Endodermal cell (in vitro differentiated cells): ENCODE results near the gene DCP1A. TPM values are rescaled to one million over a fixed set of nuclear protein-coding genes. Genes with fewer than 3 reads are reported as not detected.
"Not testable (repeated sequence)": the region's sequence is repeated elsewhere in the genome, so short reads cannot be mapped to it uniquely, and the experiment has no call there.

ENCODE experiments used
- DNase-seq: peaks from one replicate; pipeline ENCODE4 v3.0.0-alpha.2; 2017
- H3K27ac ChIP-seq: 2 replicates; pipeline ENCODE4 v1.5.1; 2013; ENCODE audit warnings: mild to moderate bottlenecking, low read depth, low read length, moderate library complexity
- H3K27me3 ChIP-seq: 2 replicates; pipeline ENCODE4 v1.6.1; 2013; ENCODE audit warnings: mild to moderate bottlenecking, low read length, moderate library complexity; ENCODE audit not compliant: insufficient read depth, control insufficient read depth, poor library complexity, severe bottlenecking
- H3K36me3 ChIP-seq: 2 replicates; pipeline ENCODE4 v1.7.0; 2013; ENCODE audit warnings: mild to moderate bottlenecking, low read length, moderate library complexity; ENCODE audit not compliant: control insufficient read depth, insufficient read depth
- H3K4me1 ChIP-seq: one replicate; pipeline ENCODE4 v1.7.0; 2013; ENCODE audit warnings: low read length; ENCODE audit not compliant: control insufficient read depth, insufficient read depth
- H3K4me3 ChIP-seq: 2 replicates; pipeline ENCODE4 v1.5.1; 2013; ENCODE audit warnings: mild to moderate bottlenecking, low read length, moderate library complexity
- H3K9ac ChIP-seq: 2 replicates; pipeline ENCODE4 v1.6.1; 2013; ENCODE audit warnings: mild to moderate bottlenecking, low read length, moderate library complexity; ENCODE audit not compliant: poor library complexity, severe bottlenecking; ENCODE audit errors: extremely low read depth
- H3K9me3 ChIP-seq: 2 replicates; pipeline ENCODE4 v1.6.1; 2013; ENCODE audit warnings: mild to moderate bottlenecking, low read length, moderate library complexity; ENCODE audit not compliant: control insufficient read depth
- H3K27ac Mint-ChIP-seq: 2 replicates; pipeline ENCODE4 v1.8.0; 2020; ENCODE audit warnings: mixed read lengths
- H3K27me3 Mint-ChIP-seq: 2 replicates; pipeline ENCODE4 v1.8.0; 2021; ENCODE audit warnings: mild to moderate bottlenecking, mixed read lengths; ENCODE audit not compliant: insufficient read depth
- H3K36me3 Mint-ChIP-seq: 2 replicates; pipeline ENCODE4 v1.8.0; 2020; ENCODE audit warnings: low read depth, mixed read lengths
- H3K4me1 Mint-ChIP-seq: 2 replicates; pipeline ENCODE4 v1.8.0; 2020; ENCODE audit warnings: mixed read lengths
- H3K4me3 Mint-ChIP-seq: 2 replicates; pipeline ENCODE4 v1.8.0; 2020; ENCODE audit warnings: mild to moderate bottlenecking, moderate library complexity, mixed read lengths
- H3K9me3 Mint-ChIP-seq: 2 replicates; pipeline ENCODE4 v1.8.0; 2020; ENCODE audit warnings: mild to moderate bottlenecking, mixed read lengths
- CTCF ChIP-seq: fragments of 200-600 bp; sonication (generic); conservative IDR thresholded peaks from 2 replicates; pipeline ENCODE4 v1.5.0; 2021; ENCODE audit warnings: antibody characterized with exemption, mild to moderate bottlenecking
- WGBS, 2 experiments: methylation state at CpG; one replicate each; pipeline versions ENCODE4 v1.1.5 to v1.1.7; 2013; ENCODE audit warnings: missing lambda C conversion rate in 2 of 2, mixed read lengths in 1 of 2; ENCODE audit not compliant: insufficient coverage in 1 of 2, insufficient read length in 1 of 2; 5-methylcytosine and 5-hydroxymethylcytosine counted together
- total RNA-seq, 2 donors: library from RNA; stranded (reverse); fragmentation: NEBNext Ultra II Directional in 1 of 2; extraction: Animal tissue kit (Norgen Biotek cat#: 25700) in 1 of 2; gene quantifications; 2 replicates in 1 of 2; 3 replicates in 1 of 2; pipeline ENCODE4 v1.2.1, GENCODE V29; 2021

DCP1A gene
- total RNA-seq, 2 donors from 2014 or later: 26.8 to 36.3 TPM

- 62 to 74% methylated on average over 6 to 7 of the region's 7 CpGs for WGBS, 2 experiments
- H3K4me1 Mint-ChIP-seq: peaks cover 46% of the 10 kb centered on the region
Measured at GRCh38 chr3:53253707-53254508, 93.4 kb downstream of the DCP1A start.

GRCh38 chr3:53252947-53253322, 94.4 kb downstream of the DCP1A start:
- not testable (repeated sequence) for H3K27me3 Mint-ChIP-seq, H3K4me1 ChIP-seq, H3K9me3 Mint-ChIP-seq, DNase-seq, H3K9ac ChIP-seq, H3K27me3 ChIP-seq, H3K9me3 ChIP-seq, H3K27ac ChIP-seq, H3K36me3 ChIP-seq
- peaks cover 39% of the 10 kb centered on the region for H3K4me1 Mint-ChIP-seq
- peak overlapping the region; percentile 90 for H3K27ac Mint-ChIP-seq
- 92 to 96% methylated on average over 5 to 8 of the region's 8 CpGs for WGBS, 2 experiments
- peak overlapping the region; percentile 96 for H3K4me3 ChIP-seq
- H3K36me3 Mint-ChIP-seq: peaks cover 24% of the 10 kb centered on the region
- peak overlapping the region; percentile 93 for H3K4me3 Mint-ChIP-seq

More at GRCh38 chr3:53253707-53254508, 93.4 kb downstream of the DCP1A start:
- Mint-ChIP-seq H3K27me3 (no peaks in the 10 kb centered on the region), H3K36me3 (peaks cover 21% of the 10 kb centered on the region), H3K9me3 (no peaks in the 10 kb centered on the region), H3K27ac (peak overlapping the region; percentile 90), H3K4me3 (peak overlapping the region; percentile 93)
- H3K4me3 ChIP-seq: peak overlapping the region; percentile 96
- no peak for DNase-seq
- no peaks in the 10 kb centered on the region for H3K27me3 ChIP-seq
- no peak for TF ChIP-seq CTCF
- peak overlapping the region; percentile 77 for H3K9ac ChIP-seq
- no peaks in the 10 kb centered on the region for H3K9me3 ChIP-seq
- peaks cover 12% of the 10 kb centered on the region for H3K4me1 ChIP-seq
- H3K27ac ChIP-seq: no peak overlapping the region
- H3K36me3 ChIP-seq: peaks cover 8% of the 10 kb centered on the region

GRCh38 chr3:53252096-53252946, 95.0 kb downstream of the DCP1A start:
- Histone ChIP-seq H3K9me3 (no peaks in the 10 kb centered on the region), H3K4me3 (peak overlapping the region; percentile 96), H3K27ac (no peak overlapping the region), H3K27me3 (no peaks in the 10 kb centered on the region), H3K36me3 (peaks cover 8% of the 10 kb centered on the region), H3K9ac (no peak overlapping the region), H3K4me1 (peaks cover 9% of the 10 kb centered on the region)
- WGBS, 2 experiments: 60 to 64% methylated on average over 7 to 10 of the region's 10 CpGs
- peaks cover 39% of the 10 kb centered on the region for H3K4me1 Mint-ChIP-seq
- H3K36me3 Mint-ChIP-seq: peaks cover 24% of the 10 kb centered on the region
- H3K9me3 Mint-ChIP-seq: no peaks in the 10 kb centered on the region
- H3K27me3 Mint-ChIP-seq: no peaks in the 10 kb centered on the region
- DNase-seq: no peak
- peak overlapping the region; percentile 90 for H3K27ac Mint-ChIP-seq
- TF ChIP-seq CTCF: no peak
- H3K4me3 Mint-ChIP-seq: peak overlapping the region; percentile 93
